IMR-90 (cell line): ENCODE data around the gene ACOD1. TPM values are rescaled to one million over a fixed set of nuclear protein-coding genes. Genes with fewer than 3 reads are reported as not detected.

Experiments used
- ATAC-seq: fragments of 200-7000 bp; cut with Tn5 transposase; 2 replicates; pipeline ENCODE4 v1.9.1; 2020; ENCODE audit warnings: low read depth, mild to moderate bottlenecking, moderate library complexity
- BruUV-seq: library from RNA; stranded (reverse); fragments of 400-500 nt; replicated peaks from 2 replicates; lab custom pipeline; 2021; lab: Mats Ljungman, UMichigan
- CTCF ChIA-PET: fragments of 300-600 bp; formaldehyde crosslinking; extraction: SDS; loops from one replicate; lab custom pipeline; 2021; ENCODE audit warnings: antibody characterized with exemption; lab: Yijun Ruan, JAX
- POLR2A ChIA-PET: fragments of 300-600 bp; sonication (Branson Sonifier 250); formaldehyde crosslinking; loops from one replicate; lab custom pipeline; 2022; ENCODE audit warnings: antibody characterized with exemption; ENCODE audit not compliant: unreplicated experiment; lab: Charles Lee
- DNase-seq: peaks from one replicate; pipeline ENCODE4 v3.0.0; 2013
- H2AFZ ChIP-seq: replicated peaks from 2 replicates; pipeline ENCODE3; 2013; ENCODE audit warnings: low read length, mild to moderate bottlenecking; ENCODE audit not compliant: poor library complexity
- H2AK5ac ChIP-seq: 2 replicates; pipeline ENCODE4 v1.6.1; 2013; ENCODE audit warnings: low read depth, low read length, inconsistent platforms
- H2AK9ac ChIP-seq: replicated peaks from 2 replicates; pipeline ENCODE3; 2013; ENCODE audit warnings: mild to moderate bottlenecking, low read depth, low read length, moderate library complexity; ENCODE audit not compliant: poor library complexity
- H2BK120ac ChIP-seq: 2 replicates; pipeline ENCODE4 v1.6.1; 2013; ENCODE audit warnings: low read depth, low read length, inconsistent platforms
- H2BK15ac ChIP-seq: 3 replicates; pipeline ENCODE4 v1.6.1; 2013; ENCODE audit warnings: low read depth, low read length, inconsistent platforms
- H2BK20ac ChIP-seq: 2 replicates; pipeline ENCODE4 v1.6.1; 2013; ENCODE audit warnings: low read depth, mild to moderate bottlenecking, inconsistent platforms, low read length, moderate library complexity
- H2BK5ac ChIP-seq: 2 replicates; pipeline ENCODE4 v1.6.1; 2013; ENCODE audit warnings: mild to moderate bottlenecking, low read depth, low read length, inconsistent platforms; ENCODE audit not compliant: poor library complexity, severe bottlenecking
- H3K14ac ChIP-seq: replicated peaks from 2 replicates; pipeline ENCODE4 v1.6.1; 2013; ENCODE audit warnings: low read depth, low read length, inconsistent platforms
- H3K18ac ChIP-seq: 2 replicates; pipeline ENCODE4 v1.6.1; 2013; ENCODE audit warnings: low read depth, low read length, control low read depth
- H3K23ac ChIP-seq: 2 replicates; pipeline ENCODE4 v1.6.1; 2013; ENCODE audit warnings: low read depth, low read length, inconsistent platforms
- H3K27ac ChIP-seq: 2 replicates; pipeline ENCODE4 v1.5.1; 2013; ENCODE audit warnings: mild to moderate bottlenecking, control low read depth, low read length; ENCODE audit not compliant: insufficient read depth
- H3K27me3 ChIP-seq: 2 replicates; pipeline ENCODE4 v1.6.1; 2013; ENCODE audit warnings: low read length; ENCODE audit not compliant: control insufficient read depth, insufficient read depth
- H3K36me3 ChIP-seq: 2 replicates; pipeline ENCODE4 v1.6.1; 2013; ENCODE audit warnings: low read length, mixed read lengths; ENCODE audit not compliant: control insufficient read depth, insufficient read depth
- H3K4ac ChIP-seq: 2 replicates; pipeline ENCODE4 v1.6.1; 2013; ENCODE audit warnings: low read depth, low read length, inconsistent platforms
- H3K4me1 ChIP-seq: 2 replicates; pipeline ENCODE4 v1.6.1; 2013; ENCODE audit warnings: low read length, mixed read lengths; ENCODE audit not compliant: control insufficient read depth, insufficient read depth
- H3K4me2 ChIP-seq: 2 replicates; pipeline ENCODE4 v1.6.1; 2013; ENCODE audit warnings: low read depth, mild to moderate bottlenecking, control low read depth, low read length, moderate library complexity
- H3K4me3 ChIP-seq: 2 replicates; pipeline ENCODE4 v1.5.1; 2013; ENCODE audit warnings: low read depth, mild to moderate bottlenecking, control low read depth, low read length, moderate library complexity; ENCODE audit not compliant: insufficient read depth
- H3K56ac ChIP-seq: 2 replicates; pipeline ENCODE4 v1.6.1; 2013; ENCODE audit warnings: low read length, inconsistent platforms; ENCODE audit not compliant: insufficient read depth; ENCODE audit errors: extremely low read depth
- H3K79me1 ChIP-seq, 2 experiments: 2 replicates each; pipeline ENCODE4 v1.6.1; 2013; ENCODE audit warnings: low read length in 2 of 2, inconsistent platforms in 1 of 2, low read depth in 1 of 2
- H3K9ac ChIP-seq: 2 replicates; pipeline ENCODE4 v1.6.1; 2013; ENCODE audit warnings: low read depth, low read length, control low read depth
- H3K9me1 ChIP-seq: 2 replicates; pipeline ENCODE4 v1.6.1; 2013; ENCODE audit warnings: low read length, inconsistent platforms; ENCODE audit not compliant: insufficient read depth
- H3K9me3 ChIP-seq: 2 replicates; pipeline ENCODE4 v1.6.1; 2013; ENCODE audit warnings: low read length; ENCODE audit not compliant: control insufficient read depth, insufficient read depth
- H4K20me1 ChIP-seq: 2 replicates; pipeline ENCODE4 v1.6.1; 2013; ENCODE audit warnings: low read length, inconsistent platforms; ENCODE audit not compliant: insufficient read depth
- H4K5ac ChIP-seq: 2 replicates; pipeline ENCODE4 v1.6.1; 2013; ENCODE audit warnings: mild to moderate bottlenecking, low read depth, low read length, control low read depth
- H4K8ac ChIP-seq, 2 experiments: 2 replicates each; pipeline ENCODE4 v1.6.1; 2013; ENCODE audit warnings: low read depth in 2 of 2, low read length in 2 of 2, control low read depth in 1 of 2, inconsistent platforms in 1 of 2
- H4K91ac ChIP-seq: 2 replicates; pipeline ENCODE4 v1.6.1; 2013; ENCODE audit warnings: low read depth, low read length, inconsistent platforms; ENCODE audit not compliant: insufficient read depth
- CEBPB ChIP-seq: IDR thresholded peaks from 2 replicates; pipeline ENCODE4 v1.6.1; 2012; ENCODE audit warnings: low read depth, low read length, improper control_type of control experiment
- CHD1 ChIP-seq: IDR thresholded peaks from 2 replicates; pipeline ENCODE4 v1.6.1; 2012; ENCODE audit warnings: low read depth, low read length, improper control_type of control experiment
- ELK1 ChIP-seq: fragments of 150-350 bp; IDR thresholded peaks from 2 replicates; pipeline ENCODE4 v1.6.1; 2016; ENCODE audit warnings: low read depth, mild to moderate bottlenecking, low read length, moderate library complexity, borderline replicate concordance
- WGBS, 2 experiments: methylation state at CpG; one replicate each; pipeline versions ENCODE4 v1.1.5 to v1.1.7; 2013; ENCODE audit warnings: missing lambda C conversion rate in 2 of 2; ENCODE audit not compliant: insufficient read length in 1 of 2; ENCODE audit errors: extremely low coverage in 2 of 2; 5-methylcytosine and 5-hydroxymethylcytosine counted together
- dilution Hi-C: fragments of 300-500 bp; cut with HindIII; formaldehyde crosslinking; loops from one replicate; pipeline ENCODE4 v1.14.3; 2018; ENCODE audit warnings: low sequenced_read_pairs; ENCODE audit not compliant: unreplicated experiment
- in situ Hi-C: fragments of 300-500 bp; cut with MboI; formaldehyde crosslinking; loops from 3 replicates; pipeline ENCODE4 v1.14.3; 2019; ENCODE audit warnings: low sequenced_read_pairs, inconsistent platforms, mixed read lengths
- intact Hi-C: fragments of 100-400 bp; cut with micrococcal nuclease; formaldehyde crosslinking; loops from 2 replicates; pipeline ENCODE4 v1.10.0; 2022
- polyA plus RNA-seq, 3 experiments: library from polyadenylated mRNA; depleted of rRNA; stranded (reverse); fragments of >200 nt; gene quantifications; 2 replicates each; pipeline ENCODE4 v1.2.3, GENCODE V29; 2012; ENCODE audit warnings: low replicate concordance in 1 of 3
- total RNA-seq: library from RNA; depleted of rRNA; stranded (reverse); fragments of >200 nt; gene quantifications from 2 replicates; pipeline ENCODE4 v1.2.3, GENCODE V29; 2012
- TF ChIP-seq, protein P1 (sequence below): fragments of 150-350 bp; IDR thresholded peaks from 2 replicates; pipeline ENCODE4 v1.6.1; 2017; ENCODE audit warnings: mild to moderate bottlenecking, antibody characterized with exemption, low read length, low read depth

Gene ACOD1
- total and polyA plus RNA-seq, 2 of the 4 experiments (the other 2 are of a cell fraction), result not detected

- in situ Hi-C loops (no loop called here), intact Hi-C loops (no loop called here), dilution Hi-C loops (no loop called here)
- no peak overlapping the region for H2AK9ac ChIP-seq
- no peak overlapping the region for H3K4ac ChIP-seq
- peaks cover 20% of the 10 kb centered on the region for H3K27me3 ChIP-seq
- H2AFZ ChIP-seq, result no peak overlapping the region
- TF ChIP-seq ELK1 (no peak), CHD1 (no peak), CEBPB (no peak)
- TF ChIP-seq, protein P1, sequence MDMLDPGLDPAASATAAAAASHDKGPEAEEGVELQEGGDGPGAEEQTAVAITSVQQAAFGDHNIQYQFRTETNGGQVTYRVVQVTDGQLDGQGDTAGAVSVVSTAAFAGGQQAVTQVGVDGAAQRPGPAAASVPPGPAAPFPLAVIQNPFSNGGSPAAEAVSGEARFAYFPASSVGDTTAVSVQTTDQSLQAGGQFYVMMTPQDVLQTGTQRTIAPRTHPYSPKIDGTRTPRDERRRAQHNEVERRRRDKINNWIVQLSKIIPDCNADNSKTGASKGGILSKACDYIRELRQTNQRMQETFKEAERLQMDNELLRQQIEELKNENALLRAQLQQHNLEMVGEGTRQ, result no peak
- no peak overlapping the region for H3K23ac ChIP-seq
- H3K36me3 ChIP-seq, result no peaks in the 10 kb centered on the region
- H3K56ac ChIP-seq, result no peak overlapping the region
- ATAC-seq (no peak), DNase-seq (no peak)
- no peak overlapping the region for H3K9ac ChIP-seq
- no peaks in the 10 kb centered on the region for H3K4me1 ChIP-seq
- no peak overlapping the region for H4K91ac ChIP-seq
- no TSS peak for BruUV-seq
- H4K20me1 ChIP-seq, result no peaks in the 10 kb centered on the region
- H4K8ac ChIP-seq, result no peak overlapping the region
- POLR2A ChIA-PET, result no interaction called here
- H3K4me3 ChIP-seq, result no peak overlapping the region
- CTCF ChIA-PET, result interaction anchor here (0.6 kb wide), 1 partner anchor 692 kb away, joined by 4 read pairs; no protein-coding TSS in a partner anchor
- no peaks in the 10 kb centered on the region for H3K9me1 ChIP-seq
- WGBS, 2 experiments, result 100% methylated on average over 1 of the region's 3 CpGs; no CpG with 5 or more reads in 1 of the 2 experiments
- no peak overlapping the region for H2BK120ac ChIP-seq
- H3K14ac ChIP-seq, result no peak overlapping the region
- no peak overlapping the region for H3K27ac ChIP-seq
- no peak overlapping the region for H3K4me2 ChIP-seq
- no peak overlapping the region for H2BK20ac ChIP-seq
- H3K18ac ChIP-seq, result no peak overlapping the region
- no peaks in the 10 kb centered on the region for H3K9me3 ChIP-seq
- H2AK5ac ChIP-seq, result no peak overlapping the region
- no peaks in the 10 kb centered on the region for H3K79me1 ChIP-seq
- H4K5ac ChIP-seq, result no peak overlapping the region
- H2BK15ac ChIP-seq, result no peak overlapping the region
- H2BK5ac ChIP-seq, result no peak overlapping the region
Observed at GRCh38 chr13:76974618-76974975, 26.3 kb downstream of the ACOD1 start.
